Brain microvascular endothelial cell (primary cell): ENCODE data around the gene RNF111.
A peak's percentile ranks its signal among the peaks of the same experiment; 100 is the strongest.

ENCODE experiments used
- DNase-seq: peaks from one replicate; pipeline ENCODE4 v3.0.0-alpha.2; 2020
- H3K27ac ChIP-seq: fragments of 250-450 bp; sonication (Bioruptor Pico); 2 replicates; pipeline ENCODE4 v1.5.1; 2020; ENCODE audit warnings: mild to moderate bottlenecking, moderate library complexity
- H3K27me3 ChIP-seq: fragments of 250-450 bp; sonication (Bioruptor Pico); replicated peaks from 2 replicates; pipeline ENCODE4 v1.5.1; 2020; ENCODE audit warnings: mild to moderate bottlenecking
- H3K36me3 ChIP-seq: fragments of 250-450 bp; sonication (Bioruptor Pico); replicated peaks from 2 replicates; pipeline ENCODE4 v1.5.1; 2020; ENCODE audit warnings: mild to moderate bottlenecking
- H3K4me3 ChIP-seq: 2 replicates; pipeline ENCODE4 v1.5.1; 2011; ENCODE audit warnings: low read depth, mild to moderate bottlenecking, control low read depth, low read length, moderate library complexity
- in situ Hi-C: cut with HindIII; loops from 2 replicates; pipeline ENCODE4 v1.10.0; 2017; ENCODE audit warnings: low sequenced_read_pairs, low pct_ligation_motif_present
- TF ChIP-seq, protein P1 (sequence below): IDR thresholded peaks from 2 replicates; pipeline ENCODE4 v1.5.1; 2011; ENCODE audit warnings: low read depth, mild to moderate bottlenecking, moderate library complexity, low read length, control low read depth, inconsistent platforms; ENCODE audit errors: missing control alignments

The RNF111 gene

DNA sequence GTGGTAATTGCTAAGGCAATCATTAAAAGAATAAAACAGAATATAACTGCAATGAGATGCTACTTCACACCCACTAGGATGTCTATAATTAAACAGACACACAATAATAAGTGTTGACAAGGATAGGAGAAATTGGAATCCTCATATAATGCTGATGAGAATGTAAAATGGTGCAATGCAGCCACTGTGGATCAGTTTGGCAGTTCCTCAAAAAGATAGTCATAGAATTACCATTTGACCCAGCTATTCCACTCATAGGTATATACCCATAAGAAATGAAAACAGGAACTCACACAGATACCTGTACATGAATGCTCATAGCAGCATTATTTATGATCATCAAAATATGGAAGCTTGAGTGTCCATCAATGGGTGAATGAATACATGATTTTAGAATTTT, 9.6 kb upstream of the RNF111 start:
- in situ Hi-C loops: no loop called here
- Histone ChIP-seq H3K36me3 (no peaks in the 10 kb centered on the region), H3K27me3 (no peaks in the 10 kb centered on the region), H3K4me3 (no peak overlapping the region), H3K27ac (no peak overlapping the region)
- DNase-seq: no peak
- TF ChIP-seq, protein P1, sequence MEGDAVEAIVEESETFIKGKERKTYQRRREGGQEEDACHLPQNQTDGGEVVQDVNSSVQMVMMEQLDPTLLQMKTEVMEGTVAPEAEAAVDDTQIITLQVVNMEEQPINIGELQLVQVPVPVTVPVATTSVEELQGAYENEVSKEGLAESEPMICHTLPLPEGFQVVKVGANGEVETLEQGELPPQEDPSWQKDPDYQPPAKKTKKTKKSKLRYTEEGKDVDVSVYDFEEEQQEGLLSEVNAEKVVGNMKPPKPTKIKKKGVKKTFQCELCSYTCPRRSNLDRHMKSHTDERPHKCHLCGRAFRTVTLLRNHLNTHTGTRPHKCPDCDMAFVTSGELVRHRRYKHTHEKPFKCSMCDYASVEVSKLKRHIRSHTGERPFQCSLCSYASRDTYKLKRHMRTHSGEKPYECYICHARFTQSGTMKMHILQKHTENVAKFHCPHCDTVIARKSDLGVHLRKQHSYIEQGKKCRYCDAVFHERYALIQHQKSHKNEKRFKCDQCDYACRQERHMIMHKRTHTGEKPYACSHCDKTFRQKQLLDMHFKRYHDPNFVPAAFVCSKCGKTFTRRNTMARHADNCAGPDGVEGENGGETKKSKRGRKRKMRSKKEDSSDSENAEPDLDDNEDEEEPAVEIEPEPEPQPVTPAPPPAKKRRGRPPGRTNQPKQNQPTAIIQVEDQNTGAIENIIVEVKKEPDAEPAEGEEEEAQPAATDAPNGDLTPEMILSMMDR: no peak

DNA sequence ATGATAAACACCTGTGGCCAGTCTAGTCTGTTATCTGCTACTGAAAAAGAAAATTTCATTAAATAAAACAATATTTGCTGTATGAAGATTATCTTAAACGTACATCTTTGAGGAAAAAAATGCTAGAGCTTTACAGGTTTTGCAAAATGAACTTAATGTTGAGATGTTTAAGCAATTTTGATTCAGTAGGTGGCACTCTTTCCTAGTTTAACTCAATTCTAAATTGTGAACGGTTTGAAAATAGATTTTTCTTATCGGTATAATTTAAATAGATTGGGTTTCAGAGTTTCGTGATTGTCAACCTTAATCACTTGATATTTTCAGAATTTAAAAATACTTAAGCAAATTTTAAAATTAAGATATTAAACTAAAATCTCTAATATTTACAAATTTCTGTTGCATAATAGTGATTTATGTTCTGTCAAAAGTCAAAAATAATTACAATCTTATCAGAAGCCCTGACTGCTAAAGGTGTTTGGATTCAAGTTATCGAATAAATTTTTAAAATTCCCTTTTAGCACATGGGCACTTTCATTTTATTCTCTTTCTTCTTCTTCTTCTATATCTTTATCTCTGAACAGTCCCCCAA, 7.0 kb upstream of the RNF111 start:
- H3K36me3 ChIP-seq: no peaks in the 10 kb centered on the region
- in situ Hi-C loops: no loop called here
- no peak overlapping the region for H3K4me3 ChIP-seq
- no peaks in the 10 kb centered on the region for H3K27me3 ChIP-seq
- TF ChIP-seq, protein P1: no peak
- no peak overlapping the region for H3K27ac ChIP-seq
- DNase-seq: no peak

DNA sequence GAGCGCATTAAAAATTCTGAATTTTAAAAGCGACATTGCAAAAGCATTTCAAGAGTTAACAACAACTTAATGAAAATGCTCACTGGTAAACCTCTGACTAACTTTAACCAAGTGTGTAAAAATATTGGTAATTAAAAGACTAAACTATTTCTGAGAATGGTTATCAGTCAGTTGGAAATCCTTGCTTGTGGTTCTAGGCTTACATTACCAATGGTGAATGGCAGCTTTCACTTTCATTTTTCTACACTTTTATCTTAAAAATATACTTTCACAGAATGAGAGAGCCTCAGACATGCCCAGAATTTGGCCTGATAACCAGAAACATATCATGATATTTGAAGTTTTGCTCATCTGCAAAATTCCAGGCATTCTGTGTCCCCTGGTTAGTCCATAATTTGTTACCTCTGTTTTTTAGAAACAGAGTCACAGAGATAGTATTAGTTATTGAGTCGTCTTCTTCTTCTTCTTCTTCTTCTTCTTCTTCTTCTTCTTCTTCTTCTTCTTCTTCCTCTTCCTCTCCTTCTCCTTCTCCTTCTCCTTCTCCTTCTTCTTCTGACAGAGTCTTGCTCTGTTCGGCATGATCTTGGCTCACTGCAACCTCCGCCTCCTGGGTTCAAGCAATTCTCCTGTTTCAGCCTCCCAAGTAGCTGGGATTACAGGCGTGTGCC, 5.5 kb upstream of the RNF111 start:
- in situ Hi-C loops: no loop called here
- no peaks in the 10 kb centered on the region for H3K36me3 ChIP-seq
- no peak for DNase-seq
- H3K4me3 ChIP-seq: no peak overlapping the region
- TF ChIP-seq, protein P1: no peak
- H3K27me3 ChIP-seq: no peaks in the 10 kb centered on the region
- no peak overlapping the region for H3K27ac ChIP-seq

DNA sequence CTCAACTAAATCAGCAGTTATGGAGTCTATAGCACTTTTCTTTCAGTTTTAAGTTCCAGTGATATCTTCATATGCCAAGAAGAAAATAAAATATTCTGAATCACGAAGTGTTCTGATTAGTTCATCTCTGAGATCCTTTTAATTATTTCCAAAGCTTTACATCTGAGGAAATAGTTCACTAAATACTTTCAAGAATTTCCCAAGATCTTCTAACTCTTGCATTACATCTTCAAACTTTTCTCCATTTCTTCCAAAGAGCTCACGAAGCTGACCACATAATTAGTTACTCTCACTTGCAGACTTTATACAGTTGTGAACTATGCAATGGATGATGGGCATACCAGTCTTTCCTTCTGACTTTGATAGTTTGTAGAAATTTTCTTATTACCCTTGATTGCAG, 4.2 kb upstream of the RNF111 start:
- no peak for DNase-seq
- TF ChIP-seq, protein P1: no peak
- H3K36me3 ChIP-seq: peaks cover 2% of the 10 kb centered on the region
- in situ Hi-C loops: no loop called here
- no peak overlapping the region for H3K27ac ChIP-seq
- no peak overlapping the region for H3K4me3 ChIP-seq
- H3K27me3 ChIP-seq: no peaks in the 10 kb centered on the region

DNA sequence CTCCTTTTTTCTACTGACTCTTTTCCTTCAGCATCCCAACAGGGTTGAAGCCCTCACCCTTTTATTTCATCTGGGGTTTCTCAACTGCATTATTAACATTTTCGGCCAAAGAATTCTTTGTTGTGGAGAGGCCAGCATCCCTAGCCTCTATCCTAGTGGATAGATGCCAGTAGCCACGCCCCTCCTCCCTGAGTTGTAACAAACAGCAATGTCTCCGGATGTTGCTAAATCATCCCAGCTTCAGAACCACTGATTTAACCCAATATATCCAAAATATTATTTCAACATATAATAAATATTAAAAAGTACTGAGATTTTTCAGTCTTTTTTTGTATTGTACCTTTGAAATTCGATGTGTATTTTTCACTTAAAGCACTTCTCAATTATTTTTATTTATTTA, 2.0 kb upstream of the RNF111 start:
- no peak overlapping the region for H3K27ac ChIP-seq
- no peaks in the 10 kb centered on the region for H3K27me3 ChIP-seq
- H3K36me3 ChIP-seq: peaks cover 2% of the 10 kb centered on the region
- DNase-seq: no peak
- H3K4me3 ChIP-seq: no peak overlapping the region
- TF ChIP-seq, protein P1: no peak
- in situ Hi-C loops: no loop called here

DNA sequence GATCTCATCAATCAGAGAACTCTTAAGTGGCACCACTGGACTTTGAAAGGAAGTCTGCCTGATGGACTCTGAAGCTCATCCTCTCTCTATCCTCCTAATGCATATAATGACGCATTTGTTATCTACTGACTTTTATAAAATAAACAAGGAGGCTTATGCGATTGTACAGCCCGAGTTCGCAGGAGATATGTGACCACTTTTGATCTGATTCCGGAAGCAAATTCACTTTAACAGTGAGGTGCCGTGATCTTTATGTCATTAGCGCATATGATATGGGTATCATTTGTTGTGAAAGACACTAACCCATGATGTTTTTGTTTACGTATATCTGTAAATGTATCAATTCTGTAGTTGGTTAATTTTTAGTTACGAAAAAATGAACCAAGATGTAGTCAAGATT, 427 bp upstream of the RNF111 start:
- peaks cover 4% of the 10 kb centered on the region for H3K36me3 ChIP-seq
- no peaks in the 10 kb centered on the region for H3K27me3 ChIP-seq
- peak overlapping the region; percentile 25 for H3K27ac ChIP-seq
- H3K4me3 ChIP-seq: peak overlapping the region; percentile 99
- in situ Hi-C loops: no loop called here
- TF ChIP-seq, protein P1: no peak
- DNase-seq: no peak
